Thyroid gland (tissue), 4 donors: ENCODE data around the gene TPD52L2. TPM values are rescaled to one million over a fixed set of nuclear protein-coding genes. Genes with fewer than 3 reads are reported as not detected.

ENCODE experiments used
- DNase-seq, 2 donors: peaks; one replicate each; pipeline ENCODE4 v3.0.0-alpha.2; 2019
- H3K27ac ChIP-seq, 3 donors: fragments of 200-600 bp; sonication (generic); 1 replicate in 2 of 3; 2 replicates in 1 of 3; pipeline ENCODE4 v1.5.1; 2016 to 2019; ENCODE audit warnings: mild to moderate bottlenecking in 1 of 3, moderate library complexity in 1 of 3
- H3K27me3 ChIP-seq: fragments of 200-600 bp; sonication (generic); one replicate; pipeline ENCODE4 v1.5.1; 2019
- H3K36me3 ChIP-seq, 2 donors: fragments of 200-600 bp; sonication (generic); one replicate each; pipeline ENCODE4 v1.5.1; 2016 to 2019
- H3K4me1 ChIP-seq, 2 donors: fragments of 200-600 bp; sonication (generic); one replicate each; pipeline ENCODE4 v1.5.1; 2017 to 2019
- H3K4me3 ChIP-seq, 3 donors: fragments of 200-600 bp; sonication (generic); replicated peaks in 1 of 3; 1 replicate in 2 of 3; 2 replicates in 1 of 3; pipeline ENCODE4 v1.5.1; 2016; ENCODE audit warnings: mild to moderate bottlenecking in 1 of 3
- H3K9me3 ChIP-seq: fragments of 200-600 bp; sonication (generic); one replicate; pipeline ENCODE4 v1.5.1; 2017
- CTCF ChIP-seq, 6 experiments: fragments of 200-600 bp in 3 of 6; fragments of 450-650 bp in 3 of 6; sonication (generic) in 3 of 6; IDR thresholded peaks; one replicate each; pipeline ENCODE4 v1.5.1; 2016 to 2019; ENCODE audit warnings: antibody characterized with exemption in 6 of 6, mild to moderate bottlenecking in 2 of 6, inconsistent platforms in 1 of 6, moderate library complexity in 1 of 6
- POLR2A ChIP-seq, 2 donors: fragments of 450-650 bp; IDR thresholded peaks; one replicate each; pipeline ENCODE4 v1.6.1; 2017; ENCODE audit warnings: antibody characterized with exemption in 2 of 2, mild to moderate bottlenecking in 2 of 2, moderate library complexity in 1 of 2
- whole genome bisulfite sequencing, 2 donors: methylation state at CpG; one replicate each; pipeline ENCODE4 v1.1.5; 2017; 5-methylcytosine and 5-hydroxymethylcytosine counted together
- intact Hi-C: fragments of 100-400 bp; cut with DNase I; formaldehyde crosslinking; loops from one replicate; pipeline ENCODE4 v1.15.1; 2023
- total RNA-seq, 4 donors: library from RNA; depleted of rRNA; stranded (reverse); fragments of >200 nt; gene quantifications; one replicate each; pipeline ENCODE4 v1.2.3, GENCODE V29; 2016

TPD52L2 gene
- total RNA-seq, 4 donors from 2014 or later: 69.4 to 93.3 (median 89.6) TPM

DNA sequence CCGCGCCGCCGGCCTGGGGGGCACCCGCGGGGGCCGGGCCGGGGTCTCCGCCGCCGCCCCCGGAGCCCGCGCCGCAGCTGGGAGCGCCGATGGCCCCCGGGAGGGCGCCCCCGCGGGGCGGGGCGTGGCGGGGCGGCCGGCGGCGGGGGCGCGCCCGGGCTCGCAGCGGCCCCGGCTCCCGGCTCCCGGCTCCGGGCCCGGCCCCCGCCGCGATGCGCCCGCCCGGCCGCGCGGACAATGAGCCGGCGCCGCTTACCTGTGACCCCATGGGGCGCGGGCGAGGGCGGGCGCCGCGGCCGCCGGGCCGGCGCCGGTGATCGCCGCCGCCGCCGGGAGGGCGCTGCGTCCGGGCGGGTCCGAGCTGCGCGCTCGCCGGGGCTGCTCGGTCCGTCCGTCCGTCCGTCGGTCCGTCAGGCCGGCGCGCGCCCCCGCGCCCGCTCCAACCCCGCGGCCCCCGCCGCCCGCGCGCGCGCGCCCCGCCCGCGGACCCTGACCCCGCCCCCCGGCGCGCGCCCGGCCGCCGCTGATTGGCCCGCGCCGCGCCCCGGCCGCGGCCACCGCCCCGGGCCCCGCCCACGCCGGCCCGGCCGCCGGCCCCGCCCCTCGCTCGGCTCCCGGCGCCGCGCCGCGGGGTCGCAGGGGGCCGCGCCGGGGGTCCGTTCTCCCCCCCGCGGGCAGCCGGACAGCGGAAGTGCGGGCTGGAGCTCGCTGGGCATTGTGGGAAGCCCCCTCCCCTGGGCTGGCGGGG, 34.1 kb upstream of the TPD52L2 start, which contains the start of gene ZBTB46:
TSS of gene ZBTB46 (minus strand) at position 424 of the 748 bp plus-strand sequence. CDS start 40,507 bp downstream, outside the sequence.
- Histone ChIP-seq H3K9me3 (no peaks in the 10 kb centered on the region), H3K36me3 (no peaks in the 10 kb centered on the region), H3K4me3 (peak within 1 kb of the TSS; percentile 7 to 73 (median 70)), H3K4me1 (peaks cover 38 to 55% of the 10 kb centered on the region in 2 donors), H3K27ac (peak within 1 kb of the TSS; percentile 53 to 72 (median 53)), H3K27me3 (no peaks in the 10 kb centered on the region)
- 0% methylated on average over 6 of the region's 147 CpGs; no CpG with 5 or more reads in 1 of the 2 donors for WGBS, 2 donors
- intact Hi-C loops: no loop called here
- TF ChIP-seq CTCF (IDR thresholded peaks at IDR 0.05) (no peak), POLR2A (IDR thresholded peaks at IDR 0.05) (peak in 1 of 2 donors; percentile 34)
- peak; percentile 58 for DNase-seq

GRCh38 chr20:63831646-63831992, 33.5 kb upstream of the TPD52L2 start:
- H3K27ac ChIP-seq: peak overlapping the region; percentile 47 to 72 (median 53)
- H3K4me1 ChIP-seq: peaks cover 35 to 53% of the 10 kb centered on the region in 2 donors
- intact Hi-C loops: no loop called here
- H3K9me3 ChIP-seq: no peaks in the 10 kb centered on the region
- no peak for TF ChIP-seq POLR2A (IDR thresholded peaks at IDR 0.05)
- no peak for TF ChIP-seq CTCF (IDR thresholded peaks at IDR 0.05)
- WGBS, 2 donors: no CpG with 5 or more reads among the region's 55 CpGs
- peak in 1 of 2 donors; percentile 22 for DNase-seq
- H3K36me3 ChIP-seq: no peaks in the 10 kb centered on the region
- H3K4me3 ChIP-seq: peak overlapping the region in 1 of 3 donors; percentile 56
- H3K27me3 ChIP-seq: no peaks in the 10 kb centered on the region

GRCh38 chr20:63831993-63832686, 32.9 kb upstream of the TPD52L2 start:
- no peaks in the 10 kb centered on the region for H3K27me3 ChIP-seq
- peak overlapping the region; percentile 47 to 72 (median 53) for H3K27ac ChIP-seq
- intact Hi-C loops: no loop called here
- H3K4me3 ChIP-seq: peak overlapping the region in 1 of 3 donors; percentile 56
- H3K9me3 ChIP-seq: no peaks in the 10 kb centered on the region
- WGBS, 2 donors: 13 to 35% methylated on average over 18 to 21 of the region's 76 CpGs
- TF ChIP-seq CTCF (IDR thresholded peaks at IDR 0.05): no peak
- peak in 1 of 2 donors; percentile 24 for TF ChIP-seq POLR2A (IDR thresholded peaks at IDR 0.05)
- H3K4me1 ChIP-seq: peaks cover 38 to 58% of the 10 kb centered on the region in 2 donors
- peak; percentile 51 to 56 for DNase-seq
- no peaks in the 10 kb centered on the region for H3K36me3 ChIP-seq

DNA sequence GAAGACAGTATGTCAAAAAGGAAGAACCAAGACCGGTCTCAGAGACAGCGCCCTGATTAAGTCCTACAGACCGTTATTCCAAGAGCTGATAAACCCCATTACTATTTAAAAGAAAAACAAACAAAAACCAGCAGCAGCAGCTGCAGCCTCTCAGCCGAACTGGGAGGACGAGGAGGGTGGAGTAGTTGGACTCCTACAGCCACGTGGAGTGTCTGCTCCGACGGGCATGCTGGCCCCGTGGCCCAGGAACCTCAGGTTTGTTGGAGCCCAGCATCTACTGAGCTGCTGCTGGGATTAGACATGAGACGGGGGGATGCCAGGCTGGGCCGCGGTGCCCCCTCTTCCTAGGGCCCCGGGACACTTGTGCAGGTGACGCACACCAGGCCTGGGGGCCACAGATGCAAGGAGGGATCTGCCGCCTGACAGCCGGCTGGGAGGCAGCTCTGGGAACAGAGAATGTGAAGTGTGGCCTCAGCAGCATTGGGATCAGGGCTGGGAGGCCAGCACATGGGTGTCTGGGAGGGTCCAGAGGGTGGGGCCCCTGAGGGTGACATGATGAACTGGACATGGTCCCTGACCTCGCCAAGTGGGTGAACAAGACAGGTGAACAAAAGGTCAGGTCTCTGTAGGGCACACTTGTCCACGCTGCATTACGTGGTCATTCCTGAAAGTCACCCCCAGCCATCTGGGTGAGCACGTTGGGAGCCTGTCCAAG, 31.1 kb upstream of the TPD52L2 start:
- Histone ChIP-seq H3K27me3 (no peaks in the 10 kb centered on the region), H3K27ac (peak overlapping the region in 2 of 3 donors; percentile 51 to 72), H3K9me3 (no peaks in the 10 kb centered on the region), H3K36me3 (no peaks in the 10 kb centered on the region), H3K4me3 (no peak overlapping the region), H3K4me1 (peaks cover 37 to 54% of the 10 kb centered on the region in 2 donors)
- 78 to 85% methylated on average over 14 to 15 of the region's 20 CpGs for WGBS, 2 donors
- no peak for TF ChIP-seq POLR2A (IDR thresholded peaks at IDR 0.05)
- TF ChIP-seq CTCF (IDR thresholded peaks at IDR 0.05): no peak
- no peak for DNase-seq
- intact Hi-C loops: no loop called here
